Activated gamma-delta T cell treated with anti-CD3 and anti-CD28 coated beads, Interleukin-2, amount 50 U/mL, for 16 hours (primary cell): ENCODE data around the gene PLXNA4.

ENCODE experiments used
- DNase-seq: peaks from one replicate; pipeline ENCODE4 v3.0.0-alpha.2; 2020; ENCODE audit warnings: low read depth

The PLXNA4 gene

DNA sequence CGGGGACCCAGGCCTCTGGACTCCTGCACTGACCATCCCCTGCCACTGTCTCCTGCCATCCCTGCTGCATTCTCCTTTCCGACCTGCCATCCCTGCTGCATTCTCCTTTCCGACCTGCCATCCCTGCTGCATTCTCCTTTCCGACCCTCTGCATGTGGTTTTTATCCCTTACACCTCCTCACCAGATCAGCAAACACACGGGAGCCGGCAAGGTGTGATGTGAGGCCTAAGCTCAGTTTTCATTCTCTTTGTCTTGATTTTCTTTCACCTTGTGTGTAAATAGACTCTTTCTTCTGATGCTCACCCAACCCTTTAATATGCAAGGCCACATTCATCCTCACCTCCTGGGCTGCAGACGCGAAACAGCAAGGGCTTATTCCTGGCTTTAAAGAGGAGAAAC, 11.4 kb downstream of the PLXNA4 start:
- DNase-seq = no peak

DNA sequence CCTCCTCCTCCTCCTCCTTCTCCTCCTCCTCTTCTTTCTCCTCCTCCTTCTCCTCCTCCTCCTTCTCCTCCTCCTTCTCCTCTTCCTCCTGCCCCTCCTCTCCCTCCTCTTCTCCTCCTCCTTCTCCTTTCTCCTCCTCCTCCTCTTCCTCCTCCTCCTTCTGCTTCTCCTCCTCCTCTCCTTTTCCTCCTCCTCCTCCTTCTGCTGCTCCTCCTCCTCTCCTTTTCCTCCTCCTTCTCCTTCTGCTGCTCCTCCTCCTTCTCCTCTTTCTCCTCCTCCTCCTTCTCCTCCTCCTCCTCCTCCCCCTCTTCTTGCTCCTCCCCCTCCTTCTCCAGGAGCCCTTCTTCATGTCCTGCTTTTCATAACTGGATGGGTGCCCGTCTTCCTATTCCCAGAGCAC, 12.2 kb downstream of the PLXNA4 start:
- no peak for DNase-seq

DNA sequence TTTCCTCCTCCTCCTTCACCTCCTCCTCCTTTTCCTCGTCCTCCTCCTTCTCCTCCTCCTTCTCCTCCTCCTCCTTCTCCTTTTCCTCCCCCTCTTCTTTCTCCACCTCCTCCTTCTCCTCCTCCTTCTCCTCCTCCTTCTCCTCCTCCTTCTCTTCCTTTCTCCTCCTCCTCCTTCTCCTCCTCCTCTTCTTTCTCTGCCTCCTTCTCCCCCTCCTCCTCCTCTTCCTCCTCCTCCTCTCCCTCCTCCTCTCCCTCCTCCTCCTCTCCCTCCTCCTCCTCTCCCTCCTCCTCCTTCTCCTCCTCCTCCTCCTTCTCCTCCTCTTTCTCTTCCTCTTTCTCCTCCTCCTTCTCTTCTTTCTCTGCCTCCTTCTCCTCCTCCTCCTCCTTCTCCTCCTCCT, 13.6 kb downstream of the PLXNA4 start:
- no peak for DNase-seq

- no peak for DNase-seq
Measured at GRCh38 chr7:132561763-132562162, 14.5 kb downstream of the PLXNA4 start.

GRCh38 chr7:132560825-132561529, 15.3 kb downstream of the PLXNA4 start:
- no peak for DNase-seq

GRCh38 chr7:132560105-132560504, 16.2 kb downstream of the PLXNA4 start:
- DNase-seq = no peak

DNA sequence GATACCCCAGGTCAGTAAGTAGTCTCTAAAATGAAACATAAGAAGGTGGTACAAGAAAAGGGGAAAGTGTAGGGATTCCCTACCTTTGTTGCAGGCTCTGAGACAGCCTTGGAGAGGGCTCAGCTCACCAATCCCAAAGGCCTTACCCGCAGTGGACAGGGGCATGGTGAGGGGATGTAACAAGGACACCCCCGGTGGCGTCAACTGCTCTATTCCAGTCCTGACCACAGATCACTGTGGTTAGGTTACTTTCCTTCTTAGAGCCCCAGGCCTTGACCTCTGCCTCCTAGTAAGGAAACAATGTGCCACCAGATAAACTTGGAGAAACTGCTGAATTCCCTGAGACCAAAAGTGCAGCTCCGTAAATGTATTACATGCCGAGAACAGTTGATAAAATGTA, 17.5 kb downstream of the PLXNA4 start:
- no peak for DNase-seq

- no peak for DNase-seq
Measured at GRCh38 chr7:132557489-132558044, 18.7 kb downstream of the PLXNA4 start.

- no peak for DNase-seq
Measured at GRCh38 chr7:132554446-132554845, 21.8 kb downstream of the PLXNA4 start.

DNA sequence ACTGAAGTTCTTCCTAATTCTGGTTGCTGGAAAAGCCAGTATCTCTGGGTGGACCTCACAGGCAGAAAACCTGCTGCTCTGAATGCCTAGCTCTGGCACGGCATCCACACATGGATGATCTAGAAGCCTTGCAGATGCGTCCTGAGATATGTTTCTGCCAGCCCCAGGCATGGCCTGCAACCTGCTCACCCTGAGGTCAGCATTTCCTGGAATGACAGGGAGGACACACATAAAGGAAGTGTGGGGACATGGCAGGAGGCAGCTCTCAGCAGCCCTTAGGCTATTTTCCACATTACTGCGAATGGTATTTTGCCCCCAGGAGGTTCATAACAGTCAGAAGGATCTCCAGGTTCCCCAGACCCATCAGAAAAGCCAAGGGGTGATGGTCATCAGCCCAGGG, 23.2 kb downstream of the PLXNA4 start:
- DNase-seq = no peak

GRCh38 chr7:132551886-132552285, 24.4 kb downstream of the PLXNA4 start:
- no peak for DNase-seq

DNA sequence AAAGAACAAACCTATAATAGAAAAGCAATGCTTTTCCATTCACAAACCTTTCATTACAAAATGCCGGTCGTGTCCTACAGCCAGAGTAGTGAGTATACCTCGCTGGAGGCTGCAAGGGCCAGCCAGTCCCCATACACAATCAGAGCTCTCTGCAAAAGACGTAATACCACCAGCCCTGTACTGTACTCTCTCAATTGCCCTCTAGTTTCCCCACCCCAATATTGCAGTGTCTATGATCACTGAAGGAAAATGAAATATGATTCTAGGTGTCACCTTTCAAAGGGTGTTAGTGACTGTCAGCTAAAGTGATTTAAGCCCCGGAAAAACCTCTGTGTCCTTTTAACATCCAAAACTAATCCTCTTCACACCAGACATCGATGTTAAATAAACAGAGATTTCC, 24.8 kb downstream of the PLXNA4 start:
- DNase-seq = no peak

DNA sequence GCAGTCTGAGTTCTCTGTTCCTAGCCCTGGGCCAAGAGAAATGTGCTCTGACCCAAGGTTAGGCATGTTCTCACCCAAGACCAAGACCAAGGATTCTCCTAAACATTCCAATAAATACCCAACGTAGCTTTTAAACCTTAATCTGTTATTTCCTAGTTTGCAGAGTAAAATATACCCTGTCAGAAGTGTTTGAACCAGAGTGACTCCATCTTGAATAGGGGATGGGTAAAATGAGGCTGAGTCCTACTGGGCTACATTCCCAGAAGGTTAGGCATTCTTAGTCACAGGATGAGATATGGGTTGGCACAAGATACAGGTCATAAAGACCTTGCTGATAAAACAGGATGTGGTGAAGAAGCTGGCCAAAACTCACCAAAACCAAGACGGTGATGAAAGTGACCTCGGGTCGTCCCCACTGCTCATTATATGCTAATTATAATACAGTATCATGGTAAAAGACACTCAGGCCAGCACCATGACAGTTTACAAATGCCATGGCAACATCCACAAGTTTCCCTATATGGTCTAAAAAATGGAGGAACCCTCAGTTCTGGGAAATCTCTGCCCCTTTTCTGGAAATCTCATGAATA, 27.7 kb downstream of the PLXNA4 start:
- DNase-seq = no peak

GRCh38 chr7:132547821-132548220, 28.4 kb downstream of the PLXNA4 start:
- no peak for DNase-seq

DNA sequence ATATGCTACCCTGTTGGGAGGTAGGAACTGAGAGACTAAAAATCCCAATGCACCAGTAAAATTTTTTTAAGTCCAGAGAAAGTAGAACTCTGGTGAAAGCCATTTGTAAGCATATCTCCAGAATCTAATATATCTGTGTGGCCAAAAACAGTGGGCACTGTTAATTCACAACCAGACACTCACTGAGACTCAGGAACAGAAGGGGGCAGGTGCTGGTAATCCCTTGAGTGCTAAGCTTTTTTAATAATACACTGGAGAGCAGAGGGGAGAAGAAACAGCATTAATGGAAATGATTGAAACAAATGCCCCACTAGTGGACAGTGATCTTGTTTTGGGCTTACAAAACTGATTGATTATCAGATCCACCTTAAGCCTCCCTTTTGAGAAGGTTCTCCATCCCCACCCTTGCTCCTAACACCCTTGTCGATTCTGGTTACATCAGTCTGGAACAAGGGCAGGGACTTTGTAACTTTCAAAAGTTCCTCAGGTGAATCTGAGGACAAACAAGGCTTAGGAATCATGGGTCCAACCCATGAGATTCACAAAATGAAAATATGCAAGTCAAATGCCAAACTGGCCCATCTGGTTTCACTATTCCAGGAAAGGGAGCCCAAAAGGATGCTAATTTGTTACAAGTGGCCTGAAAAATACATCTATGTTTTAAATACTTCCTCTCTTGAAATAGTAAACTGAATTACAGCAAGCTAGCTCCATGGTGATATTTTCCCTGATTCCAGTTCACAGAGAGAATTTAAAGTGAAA, 29.7 kb downstream of the PLXNA4 start:
- no peak for DNase-seq

GRCh38 chr7:132545756-132546155, 30.5 kb downstream of the PLXNA4 start:
- no peak for DNase-seq

DNA sequence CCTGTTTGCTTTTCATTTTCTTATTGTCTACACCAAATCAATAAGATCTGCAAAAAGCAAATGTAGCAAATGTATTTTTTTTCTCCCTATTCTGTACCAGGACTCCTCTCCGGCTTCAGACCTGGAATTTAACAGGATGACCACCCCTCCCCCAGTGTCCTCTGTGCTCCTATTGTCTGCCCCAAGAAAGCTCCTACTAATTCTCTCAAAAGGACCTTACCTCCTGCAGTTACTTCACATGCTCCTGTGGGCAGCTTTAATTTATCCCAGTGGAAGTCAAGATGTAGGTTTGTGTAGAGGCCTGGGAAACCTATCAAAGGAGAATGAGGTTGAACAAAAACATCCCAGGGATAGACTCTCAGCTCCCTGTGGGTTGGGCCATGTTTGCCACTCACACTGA, 31.3 kb downstream of the PLXNA4 start:
- DNase-seq = no peak

GRCh38 chr7:132544025-132544424, 32.2 kb downstream of the PLXNA4 start:
- no peak for DNase-seq

GRCh38 chr7:132542895-132543294, 33.4 kb downstream of the PLXNA4 start:
- no peak for DNase-seq

GRCh38 chr7:132541656-132542055, 34.6 kb downstream of the PLXNA4 start:
- DNase-seq = no peak

- DNase-seq = no peak
Measured at GRCh38 chr7:132537456-132538145, 38.7 kb downstream of the PLXNA4 start.

DNA sequence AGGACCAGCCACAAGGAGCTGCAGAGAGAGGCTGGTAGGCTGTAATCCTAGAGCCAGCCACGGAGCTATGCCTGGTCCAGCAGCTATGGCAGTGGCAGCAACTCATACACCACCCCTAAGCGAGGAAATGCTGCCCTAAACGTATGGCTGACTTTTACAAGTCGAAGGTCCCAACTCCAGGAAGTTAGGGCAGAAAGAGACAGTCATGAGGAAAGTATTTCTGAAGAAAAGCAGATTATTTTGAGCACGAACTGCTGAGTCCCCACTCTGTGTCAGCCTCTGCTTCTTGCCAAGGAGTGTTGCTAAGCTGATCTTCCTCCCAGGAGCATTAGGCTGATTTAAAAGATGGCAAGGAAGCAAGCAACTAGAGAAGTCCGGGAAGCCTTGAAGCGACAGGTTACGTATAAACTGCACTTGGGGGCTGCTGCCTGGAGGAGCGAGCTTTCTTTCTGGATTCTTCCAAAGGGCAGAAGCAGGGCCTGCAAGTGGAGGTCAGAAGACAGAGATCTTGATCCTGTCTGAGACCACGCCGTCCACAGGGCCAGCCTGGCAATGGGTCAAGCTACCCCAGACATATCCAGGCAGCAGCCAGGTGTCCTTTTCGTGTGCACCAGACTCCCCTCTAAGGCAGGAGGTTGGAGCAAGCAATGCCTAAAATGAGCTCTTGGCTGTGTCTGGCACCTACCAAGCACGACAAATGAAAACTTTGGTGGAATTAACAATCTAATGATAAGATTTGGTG, 39.4 kb downstream of the PLXNA4 start:
- no peak for DNase-seq
